Activated naive CD4-positive, alpha-beta T cell treated with anti-CD3 and anti-CD28 coated beads, Interleukin-2, amount 50 U/mL, for 72 hours (primary cell): ENCODE data around the gene ZNF341. TPM values are rescaled to one million over a fixed set of nuclear protein-coding genes. Genes with fewer than 3 reads are reported as not detected.

ENCODE experiments used
- ATAC-seq, 2 donors: fragments of 150-1000 bp; cut with Tn5 transposase; 2 replicates each; pipeline ENCODE4 v1.10.0; 2021; ENCODE audit warnings: mild to moderate bottlenecking in 2 of 2, moderate library complexity in 2 of 2
- DNase-seq, 2 donors: peaks; one replicate each; pipeline ENCODE4 v3.0.0; 2021 to 2022; ENCODE audit warnings: low spot score in 2 of 2
- H3K27ac Mint-ChIP-seq, 2 donors: one replicate each; pipeline ENCODE4 v1.8.0; 2022; ENCODE audit warnings: mild to moderate bottlenecking in 2 of 2, mixed read lengths in 2 of 2
- H3K36me3 Mint-ChIP-seq, 2 donors: one replicate each; pipeline ENCODE4 v1.8.0; 2022; ENCODE audit warnings: mixed read lengths in 2 of 2
- H3K9me3 Mint-ChIP-seq, 2 donors: one replicate each; pipeline ENCODE4 v1.8.0; 2022; ENCODE audit warnings: mixed read lengths in 2 of 2
- total RNA-seq, 2 donors: library from RNA; stranded (reverse); gene quantifications; one replicate each; pipeline ENCODE4 v1.2.3, GENCODE V29; 2022

ZNF341 gene
- total RNA-seq, 2 donors from 2014 or later, result 6.3 to 7.2 TPM

- Mint-ChIP-seq H3K27ac (no peak overlapping the region), H3K36me3 (peaks cover 0 to 41% of the 10 kb centered on the region in 2 donors), H3K9me3 (no peaks in the 10 kb centered on the region)
- ATAC-seq, result no peak
- no peak for DNase-seq
Measured at GRCh38 chr20:33832103-33832804, 100.5 kb downstream of the ZNF341 start.

DNA sequence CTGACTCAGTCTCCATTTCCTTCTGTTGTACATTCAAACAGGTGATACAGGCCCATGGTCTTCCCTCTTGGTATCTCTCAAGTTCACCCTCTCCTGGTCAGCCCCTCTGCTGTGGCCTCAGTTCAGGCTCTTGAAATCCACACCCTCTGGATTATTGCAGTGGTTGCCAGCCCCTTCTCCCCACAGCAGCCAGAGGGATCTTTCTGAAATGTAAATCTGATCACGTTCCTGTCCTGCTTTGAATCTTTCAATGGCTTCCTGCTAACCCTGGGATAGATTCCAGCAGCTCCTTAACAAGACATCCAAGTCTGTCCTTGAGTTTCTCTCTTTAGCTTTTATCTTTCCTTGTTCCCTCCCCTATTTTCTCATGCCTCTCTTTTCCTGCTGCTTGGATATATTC lies 101.5 kb downstream of the ZNF341 start:
- H3K36me3 Mint-ChIP-seq, result peaks cover 0 to 41% of the 10 kb centered on the region in 2 donors
- no peak for ATAC-seq
- H3K9me3 Mint-ChIP-seq, result no peaks in the 10 kb centered on the region
- no peak for DNase-seq
- peak overlapping the region; percentile 15 to 39 for H3K27ac Mint-ChIP-seq

DNA sequence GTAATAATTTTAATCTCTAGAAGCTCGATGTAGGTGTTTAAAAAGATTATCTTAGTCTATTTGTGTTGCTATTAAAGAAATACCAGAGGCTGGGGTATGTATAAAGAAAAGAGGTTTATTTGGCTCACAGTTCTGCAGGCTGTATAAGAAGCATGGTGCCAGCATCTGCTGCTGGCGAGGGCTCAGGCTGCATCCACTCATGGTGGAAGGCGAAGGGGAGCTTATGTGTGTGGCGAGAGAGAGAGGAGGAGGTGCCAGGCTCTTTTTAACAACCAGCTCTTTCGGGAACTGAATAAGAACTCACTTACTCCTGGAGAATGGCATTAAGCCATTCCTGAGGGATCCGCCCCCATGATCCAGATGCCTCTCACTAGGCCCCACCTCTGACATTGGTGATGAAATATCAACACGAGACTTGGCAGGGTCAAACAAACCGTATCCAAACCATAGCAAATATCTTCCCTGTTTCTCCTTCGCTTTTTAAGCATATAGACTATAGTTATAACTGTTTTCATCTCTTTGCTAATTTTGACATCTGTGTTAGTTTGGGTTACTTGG lies 103.9 kb downstream of the ZNF341 start:
- H3K36me3 Mint-ChIP-seq, result peaks cover 0 to 41% of the 10 kb centered on the region in 2 donors
- no peak for ATAC-seq
- no peak overlapping the region for H3K27ac Mint-ChIP-seq
- DNase-seq, result no peak
- H3K9me3 Mint-ChIP-seq, result no peaks in the 10 kb centered on the region

DNA sequence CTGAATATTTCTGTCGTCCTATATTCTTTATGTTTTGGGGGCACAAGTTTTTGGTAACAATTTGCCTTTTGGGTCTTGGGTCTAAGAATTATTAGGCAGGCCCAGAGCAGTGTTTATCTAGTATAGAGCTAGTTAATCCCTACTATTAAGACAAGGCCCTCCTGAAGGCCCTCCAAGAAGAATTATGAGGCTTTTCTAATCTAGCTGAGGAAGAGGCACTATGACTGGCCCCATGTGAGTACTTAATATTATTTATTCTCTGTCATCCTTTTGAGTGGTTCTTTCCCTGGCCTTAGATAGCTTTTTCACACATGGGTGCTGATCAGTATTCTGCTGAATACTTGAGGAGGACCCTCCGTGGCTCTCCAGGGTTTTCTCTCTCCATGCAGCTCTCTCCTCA lies 104.5 kb downstream of the ZNF341 start:
- H3K36me3 Mint-ChIP-seq, result peaks cover 0 to 41% of the 10 kb centered on the region in 2 donors
- ATAC-seq (no peak), DNase-seq (no peak)
- H3K27ac Mint-ChIP-seq, result peak overlapping the region; percentile 38 to 49
- no peaks in the 10 kb centered on the region for H3K9me3 Mint-ChIP-seq

DNA sequence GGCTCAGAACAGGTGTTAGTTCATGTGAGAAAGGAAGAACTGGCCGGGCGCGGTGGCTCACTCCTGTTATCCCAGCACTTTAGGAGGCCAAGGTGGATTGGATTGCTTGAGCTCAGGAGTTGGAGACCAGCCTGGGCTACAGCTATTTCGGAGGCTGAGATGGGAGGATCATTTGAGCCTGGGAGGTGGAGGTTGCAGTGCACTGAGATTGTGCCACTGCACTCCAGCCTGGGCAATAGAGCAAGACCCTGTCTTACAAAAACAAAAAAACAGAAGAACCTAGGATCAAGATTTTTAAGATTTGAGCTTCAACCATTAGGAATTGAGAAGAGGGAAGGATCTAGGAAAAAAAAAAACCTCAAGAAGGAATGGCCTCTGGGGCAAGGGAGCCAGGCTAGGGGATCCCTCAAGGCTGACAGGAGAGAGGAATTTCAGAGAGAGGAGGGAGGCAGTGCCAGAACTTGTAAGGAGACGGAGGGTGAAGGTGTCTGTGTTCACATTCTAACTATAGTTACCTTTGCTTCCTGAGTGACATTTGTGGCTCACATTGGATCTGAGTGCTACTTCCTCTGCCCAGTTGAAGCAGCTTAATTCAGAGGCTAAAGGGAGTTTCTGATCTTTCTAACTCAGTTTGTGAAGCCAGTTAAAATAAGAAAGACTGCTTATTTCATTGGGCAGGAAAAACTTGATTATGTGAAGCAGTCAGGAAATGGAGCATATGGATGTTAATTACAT lies 105.5 kb downstream of the ZNF341 start:
- no peak for ATAC-seq
- H3K9me3 Mint-ChIP-seq, result no peaks in the 10 kb centered on the region
- H3K27ac Mint-ChIP-seq, result peak overlapping the region; percentile 49 to 67
- DNase-seq, result no peak
- peaks cover 0 to 31% of the 10 kb centered on the region in 2 donors for H3K36me3 Mint-ChIP-seq

GRCh38 chr20:33838035-33838864 lies 106.5 kb downstream of the ZNF341 start:
- no peak for DNase-seq
- ATAC-seq, result no peak
- peaks cover 0 to 27% of the 10 kb centered on the region in 2 donors for H3K36me3 Mint-ChIP-seq
- H3K9me3 Mint-ChIP-seq, result no peaks in the 10 kb centered on the region
- peak overlapping the region; percentile 49 to 58 for H3K27ac Mint-ChIP-seq

GRCh38 chr20:33839591-33839990 lies 107.8 kb downstream of the ZNF341 start:
- Mint-ChIP-seq H3K27ac (no peak overlapping the region), H3K9me3 (no peaks in the 10 kb centered on the region), H3K36me3 (peaks cover 0 to 20% of the 10 kb centered on the region in 2 donors)
- no peak for DNase-seq
- no peak for ATAC-seq

DNA sequence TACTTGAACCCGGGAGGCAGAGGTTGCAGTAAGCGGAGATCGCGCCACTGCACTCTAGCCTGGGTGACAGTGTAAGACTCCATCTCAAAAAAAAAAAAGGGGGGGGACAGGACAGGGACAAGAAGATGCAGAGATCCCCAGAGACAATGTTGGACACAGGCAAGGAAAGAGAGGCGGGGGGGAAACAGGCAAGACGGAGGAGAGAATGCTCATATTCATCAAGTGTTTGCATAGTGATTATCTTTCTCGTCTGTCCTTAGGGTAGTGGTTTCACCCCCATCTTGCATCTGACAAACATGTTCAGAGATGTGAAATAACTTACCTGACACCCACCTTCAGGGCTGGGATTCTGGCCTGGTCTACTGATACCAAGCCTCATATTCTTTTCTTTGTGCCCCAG lies 108.4 kb downstream of the ZNF341 start:
- ATAC-seq, result no peak
- no peak for DNase-seq
- Mint-ChIP-seq H3K36me3 (peaks cover 0 to 16% of the 10 kb centered on the region in 2 donors), H3K27ac (no peak overlapping the region), H3K9me3 (no peaks in the 10 kb centered on the region)

DNA sequence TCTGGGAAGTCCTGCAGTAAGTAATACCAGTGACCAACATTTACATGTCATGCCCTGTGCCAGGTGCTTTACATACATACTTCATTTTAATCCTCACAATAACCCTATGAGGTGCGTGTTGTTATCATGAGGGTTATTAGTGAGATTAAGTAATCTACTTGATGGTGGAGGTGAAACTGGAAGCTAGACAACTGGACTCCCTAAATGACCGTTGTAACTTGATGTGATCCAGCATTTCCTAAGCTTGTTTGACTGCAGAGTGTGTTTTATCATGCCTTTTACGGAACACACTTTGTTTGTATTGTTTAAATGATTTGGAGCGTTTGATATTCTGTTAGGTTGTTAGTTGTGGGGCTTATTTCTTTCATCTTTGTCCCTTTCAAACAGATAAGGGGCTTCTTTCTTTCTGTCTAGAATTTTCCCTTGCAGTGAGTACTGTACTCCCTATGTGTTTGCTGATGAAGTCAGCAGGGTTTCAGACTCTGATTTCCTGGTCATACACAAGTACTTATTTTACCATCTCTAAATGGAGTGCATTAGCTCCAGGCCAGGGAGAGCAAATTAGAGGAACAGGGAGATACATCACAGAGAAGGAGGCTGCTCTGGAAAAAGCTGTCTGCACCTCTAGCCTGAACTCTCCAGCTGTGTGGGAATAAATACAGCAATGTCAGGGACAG lies 109.1 kb downstream of the ZNF341 start:
- DNase-seq, result no peak
- no peak for ATAC-seq
- Mint-ChIP-seq H3K36me3 (peaks cover 0 to 9% of the 10 kb centered on the region in 2 donors), H3K9me3 (no peaks in the 10 kb centered on the region), H3K27ac (peak overlapping the region; percentile 1 to 27)

DNA sequence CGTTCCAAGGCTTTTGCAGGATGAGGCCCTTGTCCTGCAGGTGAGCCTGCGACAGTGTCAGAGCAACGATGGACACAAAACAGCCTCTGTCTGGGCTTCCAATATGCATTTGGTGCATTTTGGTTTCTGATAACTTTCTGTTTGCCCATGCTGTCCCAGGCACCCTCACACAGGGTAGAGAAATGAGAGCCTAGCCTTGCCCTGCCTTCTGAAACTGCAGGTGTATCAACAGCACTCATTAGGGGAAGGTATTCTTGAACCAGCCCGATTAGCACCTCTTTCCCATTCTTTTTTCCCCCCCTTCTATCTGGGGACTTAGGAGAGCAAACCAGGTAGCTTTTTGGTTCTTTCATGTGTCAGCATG lies 109.6 kb downstream of the ZNF341 start:
- peak overlapping the region in 1 of 2 donors; percentile 1 for H3K27ac Mint-ChIP-seq
- DNase-seq (no peak), ATAC-seq (no peak)
- H3K36me3 Mint-ChIP-seq, result peaks cover 0 to 4% of the 10 kb centered on the region in 2 donors
- no peaks in the 10 kb centered on the region for H3K9me3 Mint-ChIP-seq

Other genes with a start within 250 kb of the ZNF341 start
- gene CBFA2T2, start 241.9 kb upstream of the ZNF341 start, total RNA-seq, result 10 to 100 TPM; 13.7 to 16.3 TPM
- under 1 TPM; 0.23 to 0.43 TPM for gene C20orf144, start 69.7 kb upstream of the ZNF341 start, total RNA-seq
- gene ACTL10, start 65.1 kb upstream of the ZNF341 start, total RNA-seq, result 1 to 10 TPM; 1.2 to 2.4 TPM
- 10 to 100 TPM; 24.5 to 43.0 TPM for gene NECAB3, start 57.6 kb upstream of the ZNF341 start, total RNA-seq
- gene E2F1, start 45.6 kb upstream of the ZNF341 start, total RNA-seq, result 10 to 100 TPM; 62.4 to 76.4 TPM
- gene PXMP4, start 11.7 kb upstream of the ZNF341 start, total RNA-seq, result 10 to 100 TPM; 10.3 to 12.5 TPM
- 10 to 100 TPM; 80.0 to 81.4 TPM for gene CHMP4B, start 79.4 kb downstream of the ZNF341 start, total RNA-seq